IPS-NIHi11 (cell line): ENCODE measurements around the gene RSBN1L.

Source experiments
- DNase-seq: peaks from one replicate; pipeline ENCODE4 v3.0.0; 2012; ENCODE audit warnings: mixed read lengths, low spot score

The RSBN1L gene

DNA sequence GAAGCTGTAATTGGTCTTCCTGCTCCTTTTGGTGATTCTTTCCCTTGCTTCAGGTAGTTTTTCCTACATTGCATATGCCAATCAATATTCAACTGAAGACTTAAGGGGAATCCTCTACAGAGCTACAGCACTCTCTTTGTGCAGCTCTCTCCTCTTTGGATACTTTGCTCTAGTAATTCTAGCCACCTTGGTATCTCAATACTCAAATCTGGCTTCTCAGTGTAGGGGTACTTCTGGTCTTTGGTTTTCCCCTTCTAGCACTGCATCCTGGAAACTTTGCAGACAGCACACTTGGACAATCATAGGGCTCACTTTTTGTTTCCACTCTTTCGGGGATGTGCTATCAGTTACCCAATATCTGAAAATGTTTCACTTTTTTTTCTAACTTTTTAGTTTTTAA is 112.3 kb downstream of the RSBN1L start:
- no peak for DNase-seq

DNA sequence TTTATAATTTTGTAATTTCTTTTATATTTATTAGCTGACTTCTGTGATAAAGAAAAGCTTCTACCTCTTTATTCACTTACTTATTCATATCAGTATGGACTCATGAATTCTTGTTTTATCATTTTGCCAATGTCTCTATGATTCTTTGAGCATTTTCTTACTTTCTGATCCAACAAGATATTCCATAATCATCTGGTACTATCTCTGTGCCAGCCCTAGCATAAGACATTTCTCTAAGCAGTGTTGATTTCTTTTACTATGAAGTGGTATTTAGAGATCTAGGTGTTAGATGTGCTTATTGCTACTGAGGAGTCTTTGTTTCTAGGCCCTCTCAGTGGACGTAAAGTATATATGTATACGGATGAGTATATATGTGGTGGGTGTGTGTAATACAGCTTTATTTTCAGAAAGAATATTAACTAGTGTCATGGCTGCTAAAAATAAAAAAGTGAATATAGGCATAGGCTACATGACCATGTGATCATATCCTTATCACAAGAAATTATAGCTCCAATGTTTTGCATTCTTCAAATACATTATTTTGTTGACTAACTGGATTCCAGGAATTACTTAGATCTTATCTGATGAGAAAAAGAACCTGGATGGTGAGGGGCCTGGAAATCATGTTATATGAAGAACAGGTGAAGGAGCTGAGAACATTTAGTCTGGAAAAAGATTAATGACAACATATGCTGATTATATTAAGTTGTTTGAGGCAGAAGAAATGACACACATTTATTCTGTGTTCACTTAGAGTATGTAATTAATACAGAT is 115.4 kb downstream of the RSBN1L start:
- DNase-seq, result no peak

DNA sequence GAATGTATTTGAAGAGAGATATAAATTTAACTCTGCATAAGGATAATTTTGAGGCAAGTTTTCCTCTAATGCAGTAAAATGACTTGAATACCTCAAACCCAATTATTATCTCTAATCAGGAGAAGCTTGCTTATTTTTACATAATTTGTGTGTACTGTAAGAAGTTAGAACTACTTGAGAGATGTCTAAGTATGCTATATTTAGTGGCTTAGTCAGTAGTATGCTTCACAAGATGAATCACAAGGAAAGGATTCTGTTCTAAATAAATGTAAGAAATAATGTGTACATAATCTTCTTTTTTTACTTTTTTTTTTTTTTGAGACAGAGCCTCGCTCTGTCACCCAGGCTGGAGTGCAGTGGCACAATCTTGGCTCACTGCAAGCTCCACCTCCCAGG is 116.0 kb downstream of the RSBN1L start:
- no peak for DNase-seq

DNA sequence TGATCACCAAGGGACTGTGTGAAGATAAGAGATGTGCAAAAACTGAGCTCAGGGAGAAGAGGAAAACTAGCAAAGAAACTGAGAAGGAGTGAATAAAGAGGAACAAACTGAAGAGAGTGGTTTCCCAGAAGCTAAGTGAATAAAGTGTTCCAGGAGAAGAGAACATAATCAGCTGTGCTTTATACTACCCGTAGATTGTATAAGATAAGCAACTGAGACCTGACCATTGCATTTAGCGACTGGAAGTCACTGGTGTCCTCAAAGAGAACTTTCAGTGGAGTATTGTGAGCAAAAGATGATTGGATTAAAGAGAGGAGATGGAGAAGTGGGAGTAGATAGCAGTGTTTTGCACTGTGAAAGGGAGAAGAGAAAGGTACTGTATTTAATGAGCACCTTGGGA is 116.9 kb downstream of the RSBN1L start:
- DNase-seq, result no peak

DNA sequence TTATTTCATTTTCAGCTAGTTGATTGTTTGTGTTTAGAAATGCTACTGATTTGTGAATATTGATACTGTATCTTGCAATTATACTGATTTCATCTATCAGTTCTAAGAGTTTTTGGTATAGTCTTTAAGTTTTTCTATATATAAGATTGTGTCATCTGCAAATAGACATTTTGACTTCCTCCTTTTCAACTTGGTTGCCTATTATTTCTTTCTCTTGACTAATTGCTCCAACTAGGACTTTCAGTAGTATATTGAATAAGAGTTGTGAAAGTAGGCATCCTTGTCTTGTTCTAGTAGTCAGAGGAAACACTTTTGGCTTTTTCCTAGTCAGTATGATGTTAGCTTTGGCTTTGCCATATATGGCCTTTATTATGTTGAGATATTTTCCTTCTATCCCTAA is 122.8 kb downstream of the RSBN1L start:
- DNase-seq, result no peak

DNA sequence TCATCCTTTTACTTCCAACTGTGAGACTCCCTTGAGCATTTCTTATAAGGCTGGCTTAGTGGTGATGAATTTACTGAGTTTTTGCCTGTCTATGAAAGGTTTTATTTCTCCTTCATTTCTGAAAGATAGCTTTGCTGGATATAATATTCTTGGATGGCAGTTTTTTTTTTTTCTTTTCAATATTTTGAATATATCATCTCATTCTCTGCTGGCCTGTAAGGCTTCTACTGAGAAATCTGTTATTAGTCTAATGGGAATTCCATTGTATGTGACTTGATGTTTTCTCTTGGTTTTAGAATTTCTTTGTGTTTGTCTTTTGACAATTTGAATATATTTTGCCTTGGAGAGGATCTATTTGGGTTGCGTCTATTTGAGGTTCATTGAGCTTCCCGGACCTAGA is 124.7 kb downstream of the RSBN1L start:
- no peak for DNase-seq

DNA sequence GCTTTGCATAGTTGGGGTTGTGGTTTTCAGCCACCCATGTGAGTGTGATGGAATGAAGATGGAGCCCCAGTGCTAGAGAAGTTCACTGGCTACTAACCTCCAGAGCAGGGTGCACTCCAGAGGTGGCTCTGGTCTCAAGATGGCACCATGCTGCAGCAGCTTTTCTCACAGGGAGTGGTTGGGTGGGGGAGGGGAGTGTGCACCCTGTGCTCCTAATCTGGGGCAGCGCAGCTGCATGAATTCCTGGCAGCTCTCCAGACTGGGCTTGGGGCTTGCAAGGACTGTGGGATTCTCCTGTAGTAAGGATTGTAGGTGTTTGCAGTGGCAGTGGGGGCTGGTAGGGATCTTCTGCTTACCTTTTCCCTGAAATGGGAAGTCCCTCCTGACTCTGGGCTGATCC is 126.0 kb downstream of the RSBN1L start:
- DNase-seq, result no peak

DNA sequence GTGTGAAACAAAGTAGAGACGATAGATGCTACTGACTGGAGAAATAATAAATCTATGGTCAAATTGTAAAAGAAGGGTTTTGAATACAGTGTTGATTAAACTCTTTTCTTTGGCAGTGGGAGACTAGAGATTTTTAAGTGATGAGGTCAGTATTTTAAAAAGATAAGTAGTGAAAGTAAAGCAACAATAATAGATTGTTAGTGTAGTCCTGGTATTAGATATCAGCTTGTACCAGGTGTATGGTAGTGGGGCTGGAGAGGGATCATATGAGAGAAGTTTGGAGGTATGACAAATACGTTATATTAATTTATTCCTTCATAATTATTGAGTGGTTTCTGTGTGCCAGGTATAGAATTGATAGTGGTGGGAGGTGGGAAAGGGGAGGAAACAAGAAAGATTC is 127.5 kb downstream of the RSBN1L start:
- no peak for DNase-seq

DNA sequence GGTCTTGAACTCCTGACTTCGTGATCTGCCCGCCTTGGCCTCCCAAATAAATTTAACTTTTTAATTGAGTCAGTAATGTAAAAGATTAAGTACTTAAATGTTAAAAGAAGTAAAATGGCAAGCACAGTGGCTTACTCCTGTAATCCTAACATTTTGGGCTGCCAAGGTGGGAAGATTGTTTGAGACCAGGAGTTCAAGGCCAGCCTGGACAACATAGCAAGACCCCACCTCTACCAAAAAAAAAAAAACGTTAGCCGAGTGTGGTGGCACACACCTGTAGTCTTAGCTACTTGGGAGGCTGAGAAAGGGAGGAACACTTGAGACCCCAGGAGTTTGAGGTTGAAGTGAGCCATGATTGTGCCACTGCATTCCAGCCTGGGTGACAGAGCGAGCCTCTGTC is 128.4 kb downstream of the RSBN1L start:
- no peak for DNase-seq

DNA sequence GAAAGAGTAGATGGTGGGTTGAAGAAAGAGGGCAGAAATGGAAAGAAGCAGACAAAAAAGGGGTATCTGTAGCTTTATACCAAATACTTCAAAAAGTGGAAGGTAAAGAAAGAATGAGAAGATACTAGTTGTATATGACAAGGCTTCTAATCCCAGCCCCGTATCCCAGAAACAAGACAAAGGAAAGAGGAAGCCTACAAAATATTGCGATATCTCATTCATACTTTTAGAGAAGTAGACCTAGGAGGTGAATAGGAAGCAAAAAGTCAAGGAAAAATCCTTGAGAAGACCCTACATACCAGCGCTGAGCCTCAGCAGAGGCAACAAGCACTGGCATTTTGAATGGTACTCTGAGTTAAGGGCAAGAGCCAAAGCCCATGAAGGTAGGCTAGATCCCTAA is 128.9 kb downstream of the RSBN1L start:
- DNase-seq, result no peak

DNA sequence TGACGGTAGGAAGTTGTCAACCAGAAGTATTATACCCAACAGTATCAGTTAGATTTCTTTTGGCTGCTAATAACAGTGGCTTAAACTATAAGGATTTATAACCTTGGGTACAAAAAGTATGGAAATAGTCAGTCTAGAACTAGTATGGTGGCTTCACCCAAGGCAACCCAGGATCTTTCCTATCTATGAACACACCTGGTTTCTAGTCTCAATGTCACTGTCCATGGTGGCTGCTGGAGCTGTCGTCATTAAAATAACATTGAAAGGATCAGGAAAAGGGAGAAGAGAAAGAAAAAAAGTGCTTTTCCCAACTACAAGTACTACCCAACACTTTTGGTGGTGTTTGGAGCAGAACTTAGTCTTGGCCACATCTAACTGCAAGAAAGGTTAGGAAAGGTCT is 130.0 kb downstream of the RSBN1L start:
- DNase-seq, result no peak

DNA sequence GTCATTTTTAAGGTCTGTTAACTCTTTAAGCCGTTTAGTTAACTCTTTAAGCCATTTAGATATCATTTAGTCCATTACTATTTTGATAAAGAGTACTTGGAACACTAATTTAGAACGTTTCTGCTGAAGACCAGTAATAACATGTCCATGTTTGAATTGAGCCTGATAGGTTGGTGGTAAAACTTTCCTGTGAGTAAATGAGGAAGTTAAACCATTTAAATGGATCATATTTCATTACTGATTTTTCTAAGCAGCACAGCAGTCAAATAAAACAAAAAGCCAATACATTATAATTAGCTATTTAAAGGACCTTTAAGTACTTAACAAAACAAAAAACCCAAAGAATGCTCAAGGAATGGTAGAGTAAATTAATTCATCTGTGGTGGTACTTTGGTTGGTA is 131.7 kb downstream of the RSBN1L start:
- no peak for DNase-seq

DNA sequence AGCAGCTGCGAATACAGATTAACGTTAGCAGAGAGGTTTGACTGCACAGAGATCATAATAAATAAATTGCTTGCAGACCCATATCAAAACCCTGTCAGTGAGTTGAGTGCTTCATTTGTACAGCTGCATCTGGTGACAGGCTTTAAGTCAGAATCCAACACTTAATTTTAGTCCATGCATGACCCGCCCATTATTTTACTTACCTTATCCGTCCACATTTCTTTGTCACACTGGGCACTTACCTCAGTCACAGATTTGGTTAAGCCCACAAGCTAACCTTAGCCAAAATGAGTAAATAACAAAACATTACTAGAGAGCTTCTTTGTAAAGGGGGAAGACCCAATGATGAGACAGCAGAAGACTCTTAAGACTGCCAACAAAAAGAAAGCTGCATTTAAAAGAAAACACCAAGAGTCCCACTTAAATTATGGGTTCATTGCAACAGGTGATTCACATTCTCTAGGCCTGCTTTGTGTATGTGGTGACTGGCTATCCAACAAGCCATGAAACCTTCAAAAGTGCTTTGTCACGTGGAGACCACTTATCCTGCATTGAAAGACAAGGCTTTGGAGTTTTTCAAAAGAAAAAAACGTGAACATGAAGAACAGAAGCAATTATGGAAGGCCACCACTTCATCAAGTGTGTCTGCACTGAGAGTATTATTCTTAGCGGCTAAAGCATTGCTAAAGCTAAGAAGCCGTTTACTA is 134.5 kb downstream of the RSBN1L start:
- no peak for DNase-seq

DNA sequence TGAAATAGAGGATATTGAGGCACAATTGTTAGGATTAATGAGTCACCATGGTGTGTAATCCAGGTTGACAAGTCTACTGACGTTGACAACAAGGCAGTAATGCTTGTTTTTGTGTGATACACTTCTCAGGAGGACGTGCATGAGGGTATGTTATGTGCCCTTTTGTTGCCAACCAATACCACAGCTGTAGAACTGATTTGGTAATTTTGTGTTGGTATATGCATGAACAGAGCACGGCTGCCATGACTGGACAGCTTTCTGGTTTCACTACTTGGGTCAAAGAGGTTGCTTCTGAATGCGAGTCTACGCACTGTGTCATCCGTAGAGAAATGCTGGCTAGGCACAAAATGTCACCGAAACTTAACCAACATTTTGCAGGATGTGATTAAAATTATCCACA is 135.2 kb downstream of the RSBN1L start:
- DNase-seq, result no peak

DNA sequence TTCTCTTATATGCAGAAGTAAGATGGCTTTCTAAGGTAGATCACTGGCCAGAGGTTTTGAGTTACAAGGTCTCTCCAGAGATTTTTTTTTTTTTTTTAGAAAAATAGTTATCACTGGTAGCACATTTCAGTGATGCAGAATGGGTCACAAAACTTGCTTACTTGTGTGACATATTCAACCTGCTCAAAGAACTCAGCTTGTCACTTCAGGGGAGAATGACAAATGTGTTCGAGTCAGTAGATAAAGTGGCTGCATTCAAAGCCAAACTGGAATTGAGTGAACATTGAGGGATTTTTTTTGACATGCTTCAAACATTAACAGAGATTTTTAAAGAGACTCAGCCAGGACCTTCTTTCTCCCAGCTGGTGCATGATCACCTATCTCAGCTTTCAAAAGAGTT is 135.7 kb downstream of the RSBN1L start:
- DNase-seq, result no peak
